HEK293 (cell line): Measurements from ENCODE around the gene MAP3K9.

ENCODE experiments used
- CTCF ChIP-seq: fragments of 450-650 bp; formaldehyde crosslinking; IDR thresholded peaks from 2 replicates; pipeline ENCODE4 v1.5.1; 2016; ENCODE audit warnings: missing biosample characterization, missing genetic modification characterization
- ZNF121 ChIP-seq: fragments of 450-650 bp; formaldehyde crosslinking; IDR thresholded peaks from 2 replicates; pipeline ENCODE4 v1.5.1; 2016; ENCODE audit warnings: missing biosample characterization, missing genetic modification characterization

GRCh38 chr14:70744641-70745040 is 64.7 kb downstream of the MAP3K9 start:
- TF ChIP-seq CTCF (tag by site-specific recombination) (no peak), ZNF121 (tag by site-specific recombination) (no peak)
